ENCODE data around the gene TMEM94. TPM values are rescaled to one million over a fixed set of nuclear protein-coding genes. Genes with fewer than 3 reads are reported as not detected.

The TMEM94 gene
- total and polyA plus RNA-seq, 2 of the 8 experiments (the other 6 are each of a cell fraction or from before 2014, with no cell fraction given), result 54.8 to 69.9 TPM

GRCh38 chr17:75502072-75502720 is 45.8 kb downstream of the TMEM94 start (continued):
- TF ChIP-seq ATF2 (IDR thresholded peaks at IDR 0.05; ENCODE audit: low read length), result no peak

All from H1 (cell line).